Glomerular endothelial cell (primary cell): ENCODE results near the gene UNC80. TPM values are rescaled to one million over a fixed set of nuclear protein-coding genes. Genes with fewer than 3 reads are reported as not detected.
"Not testable (repeated sequence)": the region's sequence is repeated elsewhere in the genome, so short reads cannot be mapped to it uniquely, and the experiment has no call there.

Source experiments
- DNase-seq: peaks from one replicate; pipeline ENCODE4 v3.0.0-alpha.2; 2011; ENCODE audit warnings: low read depth, low spot score; ENCODE audit errors: extremely low read depth
- total RNA-seq: library from RNA; depleted of rRNA; stranded (reverse); fragments of >200 nt; gene quantifications from 2 replicates; pipeline ENCODE4 v1.2.3, GENCODE V29; 2015

Gene UNC80
- 0.06 TPM in 1 of 2 replicates, not detected in the other for total RNA-seq

- DNase-seq, result no peak
These were observed at the start of gene UNC80 for GRCh38 chr2:209771474-209772289. TSS of gene UNC80 (plus strand) at chr2:209771832. CDS start at chr2:209772073, 241 bp downstream.

- no peak for DNase-seq
These were observed 45.3 kb upstream of the UNC80 start for GRCh38 chr2:209726311-209726710.

- DNase-seq, result no peak
These were observed 44.6 kb upstream of the UNC80 start for GRCh38 chr2:209727077-209727476.

DNA sequence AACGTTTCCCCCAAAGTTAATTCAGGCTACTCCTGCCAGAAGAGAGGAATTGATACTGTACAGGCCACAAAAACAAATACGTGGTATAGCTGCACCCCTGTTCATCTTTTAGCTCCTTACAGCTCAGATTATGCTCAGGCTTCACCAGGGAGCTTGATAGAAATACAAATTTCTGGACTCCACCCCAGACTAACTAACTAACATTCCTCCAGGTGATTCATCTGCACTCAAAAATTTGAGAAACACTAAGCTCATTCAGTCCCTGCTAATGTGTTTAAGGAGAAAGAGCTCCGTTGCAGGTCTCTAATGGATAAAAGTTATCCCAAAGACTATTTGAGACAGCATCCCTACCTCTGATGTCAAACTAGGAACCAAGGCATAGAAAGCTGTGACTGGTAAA is 36.8 kb upstream of the UNC80 start:
- DNase-seq, result no peak

- no peak for DNase-seq
These were observed 29.7 kb upstream of the UNC80 start for GRCh38 chr2:209741953-209742352.

DNA sequence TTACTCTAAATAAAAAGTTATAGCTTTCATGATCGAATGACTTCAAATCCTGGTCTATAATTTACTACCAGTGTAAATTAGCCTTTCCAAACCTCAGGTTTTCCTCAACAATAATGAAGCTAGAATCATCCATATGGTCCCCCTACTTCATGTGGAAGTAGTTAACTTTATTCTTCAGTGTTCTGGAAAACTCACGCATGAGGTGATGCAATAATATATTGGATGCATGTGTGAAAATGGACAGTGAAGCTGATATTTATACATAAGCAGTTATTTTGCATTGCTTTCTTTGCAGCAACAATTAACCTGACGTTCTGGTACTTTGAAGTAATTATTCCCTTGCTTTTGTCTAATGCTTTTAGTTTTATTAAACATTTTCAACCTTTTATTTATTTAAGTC is 18.6 kb upstream of the UNC80 start:
- DNase-seq, result no peak

DNA sequence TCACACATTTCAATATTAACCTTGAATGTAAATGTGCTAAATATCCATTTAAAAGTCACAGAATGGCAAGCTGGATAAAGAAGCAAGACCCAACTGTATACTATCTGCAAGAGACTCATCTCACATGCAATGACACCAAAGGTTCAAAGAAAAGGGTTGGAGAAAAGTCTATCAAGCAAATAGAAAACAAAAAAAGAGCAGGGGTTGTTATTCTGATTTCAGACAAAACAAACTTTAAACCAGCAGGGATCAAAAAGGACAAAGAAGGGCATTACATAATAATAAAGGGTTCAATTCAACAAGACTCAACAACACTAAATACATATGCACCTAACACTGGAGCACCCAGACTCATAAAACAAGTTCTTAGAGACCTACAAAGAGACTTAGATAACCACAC is 14.5 kb upstream of the UNC80 start:
- no peak for DNase-seq

GRCh38 chr2:209761566-209761965 is 10.1 kb upstream of the UNC80 start:
- no peak for DNase-seq

DNA sequence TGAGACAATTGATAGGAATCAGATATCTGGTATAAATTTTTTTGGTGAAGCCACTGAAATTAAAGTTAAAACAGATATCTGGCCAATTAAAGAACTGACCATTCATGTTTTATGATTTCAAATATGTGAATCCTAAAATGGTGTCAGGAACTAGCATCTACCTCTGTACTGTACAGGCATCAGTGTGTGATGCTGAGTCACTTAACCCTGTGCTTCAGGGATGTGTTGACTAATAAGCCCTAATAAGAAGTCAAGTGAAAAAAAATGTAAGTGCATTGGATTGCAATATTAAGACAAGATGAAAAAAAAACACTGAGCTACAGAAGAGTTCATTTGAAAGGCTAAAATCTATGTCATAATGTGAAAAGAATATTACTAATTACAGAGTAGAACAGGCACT is 9.1 kb upstream of the UNC80 start:
- DNase-seq, result no peak

DNA sequence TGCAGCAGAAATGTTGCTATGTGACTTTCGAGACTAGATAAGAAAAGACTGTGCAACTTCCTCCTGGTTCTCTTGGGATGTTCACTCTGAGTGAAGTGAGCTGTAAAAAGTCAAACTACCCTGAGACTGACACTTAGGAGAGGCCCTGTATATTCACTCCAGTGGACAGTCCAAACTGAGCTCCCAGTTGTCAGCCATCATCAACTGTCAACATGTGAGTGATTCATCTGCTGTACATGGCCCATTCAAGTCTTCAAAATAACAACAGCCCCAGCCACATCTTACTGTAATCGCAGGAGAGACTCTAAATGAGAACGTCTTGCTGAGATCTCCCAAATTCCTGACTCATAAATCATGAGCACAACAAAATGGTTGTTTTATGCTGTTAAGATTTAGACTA is 8.5 kb upstream of the UNC80 start:
- no peak for DNase-seq

- no peak for DNase-seq
These were observed 5.0 kb upstream of the UNC80 start for GRCh38 chr2:209766613-209767012.

- no peak for DNase-seq
These were observed 4.3 kb upstream of the UNC80 start for GRCh38 chr2:209767316-209767715.

DNA sequence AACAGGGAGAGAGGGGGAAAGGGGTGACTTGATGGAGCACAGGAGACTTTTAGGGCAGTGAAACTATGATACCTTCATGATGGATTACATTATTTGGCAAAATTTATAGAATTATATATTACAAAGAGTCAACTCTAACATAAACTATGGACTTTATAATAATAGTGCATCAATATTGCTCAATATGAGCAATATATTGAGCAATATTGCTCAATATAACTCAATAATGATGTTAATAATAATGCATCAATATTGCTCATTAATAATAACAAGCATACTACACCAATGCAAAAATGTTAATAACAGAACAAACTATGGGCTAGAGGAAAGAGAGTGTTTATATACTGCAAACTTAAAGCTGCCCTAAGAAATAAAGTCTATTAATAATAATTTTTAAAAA is 3.1 kb upstream of the UNC80 start:
- DNase-seq, result no peak

DNA sequence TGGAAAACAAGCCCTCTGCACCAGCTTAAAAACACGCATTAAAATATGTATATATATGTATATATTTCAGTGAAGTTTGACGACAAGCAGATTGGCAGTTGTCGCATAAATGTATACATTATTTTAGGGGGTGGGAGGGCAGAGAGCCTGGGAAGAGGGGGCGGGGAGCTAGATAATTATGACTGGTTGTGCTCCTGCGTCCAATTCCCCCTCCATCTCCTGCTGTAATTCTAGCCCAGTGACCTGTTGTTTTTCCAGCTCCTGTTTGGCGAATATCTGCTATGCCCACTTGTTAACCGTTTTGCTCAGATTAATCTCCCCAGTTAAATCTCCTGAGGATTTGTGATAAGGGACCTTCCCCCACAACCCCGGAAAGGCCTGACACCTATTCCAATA is 656 bp downstream of the UNC80 start:
- DNase-seq, result no peak

DNA sequence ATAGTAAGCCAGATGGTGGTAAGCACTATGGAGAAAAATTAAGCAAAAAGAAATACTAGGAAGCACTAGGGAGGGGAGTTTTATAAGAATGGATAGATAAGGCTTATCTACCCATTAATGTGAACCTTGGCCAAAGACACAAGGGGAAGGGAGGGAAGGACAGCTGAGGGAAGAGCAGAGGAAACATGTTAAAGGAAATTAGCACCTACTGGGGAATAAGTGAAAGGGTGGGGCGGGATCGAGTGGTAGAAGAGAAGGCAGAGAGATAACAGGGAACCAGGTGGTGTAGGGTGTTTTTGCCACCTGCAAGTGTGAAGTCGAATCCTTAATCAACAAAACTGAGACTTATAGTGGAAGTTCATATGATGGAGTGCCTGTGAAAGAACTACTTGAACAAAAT is 1.7 kb downstream of the UNC80 start:
- no peak for DNase-seq

DNA sequence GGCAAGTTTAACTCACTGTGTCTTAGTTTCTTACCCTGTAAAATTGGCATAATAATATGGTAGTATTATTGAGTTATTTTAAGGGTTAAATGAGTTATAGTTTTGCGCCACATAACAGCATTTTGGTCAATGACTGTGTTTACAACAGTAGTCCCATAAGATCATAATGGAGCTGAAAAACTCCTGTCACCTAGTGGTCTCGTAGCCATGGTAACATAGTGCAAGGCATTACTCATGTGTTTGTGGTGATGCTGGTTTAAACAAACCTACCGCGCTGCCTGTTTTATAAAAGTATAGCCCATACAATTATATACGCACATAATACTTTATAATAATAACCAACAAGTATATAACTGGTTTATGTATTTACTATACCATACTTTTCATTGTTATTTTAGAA is 15.8 kb downstream of the UNC80 start:
- DNase-seq, result no peak

DNA sequence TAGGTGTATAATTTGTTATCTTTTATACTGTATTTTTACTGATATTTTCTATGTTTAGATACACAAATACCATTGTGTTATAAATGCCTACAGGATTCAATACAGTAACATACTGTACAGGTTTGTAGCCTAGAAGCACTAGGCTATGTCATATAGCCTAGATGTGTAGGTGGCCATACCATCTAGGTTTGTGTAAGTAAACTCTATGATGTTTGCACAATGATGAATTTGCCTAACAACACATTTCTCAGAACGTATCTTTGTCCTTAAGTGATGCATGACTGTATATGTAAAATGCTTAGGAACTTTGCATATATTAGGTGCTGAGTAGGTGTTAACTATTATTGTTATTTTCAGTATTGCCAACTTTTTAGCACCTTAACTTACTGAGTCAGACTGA is 17.3 kb downstream of the UNC80 start:
- no peak for DNase-seq

DNA sequence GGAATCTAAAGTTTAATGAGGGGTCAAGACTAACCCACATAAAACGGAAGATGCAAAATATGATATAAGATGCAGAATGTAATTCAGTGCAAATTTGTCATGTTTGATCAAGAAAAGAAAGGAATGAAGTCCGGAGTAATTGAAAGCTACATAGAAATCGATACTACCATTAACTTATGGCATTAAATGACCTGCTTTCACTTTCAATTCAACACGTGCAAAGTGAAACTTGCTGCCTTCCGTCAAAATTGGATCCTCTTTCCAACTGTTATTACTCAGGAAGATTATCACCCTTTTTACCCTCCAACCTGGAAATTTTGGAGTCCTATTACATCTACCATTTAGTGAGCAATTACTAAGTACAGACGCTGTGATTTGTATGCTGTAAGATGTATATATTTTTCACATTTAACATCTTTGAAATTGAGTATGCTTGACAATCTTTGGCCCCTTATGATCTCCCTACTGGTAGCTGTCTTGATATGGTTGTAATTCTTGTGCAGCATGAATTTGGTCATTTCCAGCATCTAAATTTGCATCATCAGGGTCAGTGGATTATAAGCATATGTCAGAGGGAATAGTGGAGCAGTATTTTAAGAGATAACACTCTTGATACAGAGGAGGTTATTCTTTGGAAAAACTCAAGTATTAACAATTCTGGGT is 18.6 kb downstream of the UNC80 start:
- no peak for DNase-seq

- no peak for DNase-seq
These were observed 19.5 kb downstream of the UNC80 start for GRCh38 chr2:209791151-209791550.

DNA sequence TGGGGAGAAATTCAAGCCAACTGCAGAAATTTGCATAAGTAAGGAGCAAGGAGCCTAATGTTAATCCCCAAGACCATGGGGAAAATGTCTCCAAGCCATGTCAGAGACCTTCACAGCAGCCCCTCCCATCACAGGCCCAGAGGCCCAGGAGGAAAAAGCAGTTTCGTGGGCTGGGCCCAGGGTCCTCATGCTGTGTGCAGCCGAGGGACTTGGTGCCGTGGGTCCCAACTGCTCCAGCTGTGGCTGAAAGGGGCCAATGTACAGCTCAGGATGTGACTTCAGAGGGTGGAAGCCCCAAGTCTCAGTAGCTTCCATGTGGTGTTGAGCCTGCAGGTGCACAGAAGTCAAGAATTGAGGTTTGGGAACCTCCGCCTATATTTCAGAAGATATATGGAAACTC is 23.8 kb downstream of the UNC80 start:
- not testable (repeated sequence) for DNase-seq

DNA sequence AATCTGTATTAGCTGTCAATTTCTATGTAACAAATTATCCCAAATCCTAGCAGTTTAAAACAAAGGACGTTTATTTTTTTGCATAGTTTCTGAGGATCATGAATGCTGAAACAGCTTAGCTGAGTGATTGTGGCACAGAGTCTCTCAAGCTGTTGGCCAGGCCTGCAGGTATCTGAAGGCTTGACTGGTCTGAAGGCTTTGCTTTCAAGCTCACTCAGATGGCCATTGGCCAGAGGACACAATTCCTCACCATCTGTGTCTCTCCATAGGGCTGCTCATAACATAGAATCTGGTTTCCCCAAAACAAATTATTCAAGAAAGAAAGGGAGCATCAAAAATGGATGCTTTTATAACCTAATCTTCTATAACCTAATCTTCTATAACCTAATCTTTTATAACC is 33.7 kb downstream of the UNC80 start:
- DNase-seq, result no peak

- no peak for DNase-seq
These were observed 34.7 kb downstream of the UNC80 start for GRCh38 chr2:209806318-209806717.
